Spinal cord (tissue), 10 donors: ENCODE measurements around the gene ILDR1. TPM values are rescaled to one million over a fixed set of nuclear protein-coding genes. Genes with fewer than 3 reads are reported as not detected.
"Not testable (repeated sequence)": the region's sequence is repeated elsewhere in the genome, so short reads cannot be mapped to it uniquely, and the experiment has no call there.

Experiments
- DNase-seq, 6 donors: peaks; one replicate each; pipeline versions ENCODE4 v3.0.0 to v3.0.0-alpha.2; 2013 to 2015; ENCODE audit warnings: low spot score in 6 of 6, low read depth in 4 of 6
- H3K27ac ChIP-seq: one replicate; pipeline ENCODE4 v1.5.1; 2013; ENCODE audit warnings: low read depth, low read length, control low read depth
- H3K27me3 ChIP-seq: one replicate; pipeline ENCODE4 v1.6.1; 2013; ENCODE audit warnings: low read length; ENCODE audit not compliant: control insufficient read depth, insufficient read depth
- H3K36me3 ChIP-seq: one replicate; pipeline ENCODE4 v1.6.1; 2013; ENCODE audit warnings: low read length; ENCODE audit not compliant: control insufficient read depth, insufficient read depth
- H3K4me1 ChIP-seq: one replicate; pipeline ENCODE4 v1.6.1; 2013; ENCODE audit warnings: low read length; ENCODE audit not compliant: control insufficient read depth, insufficient read depth
- H3K4me3 ChIP-seq: one replicate; pipeline ENCODE4 v1.5.1; 2013; ENCODE audit warnings: low read depth, low read length, control low read depth
- H3K9me3 ChIP-seq: one replicate; pipeline ENCODE4 v1.6.1; 2013; ENCODE audit warnings: low read length; ENCODE audit not compliant: control insufficient read depth, insufficient read depth
- WGBS: methylation state at CpG from one replicate; pipeline ENCODE4 v1.1.5; 2013; ENCODE audit warnings: missing lambda C conversion rate; ENCODE audit not compliant: insufficient coverage; 5-methylcytosine and 5-hydroxymethylcytosine counted together
- polyA plus RNA-seq, 2 donors: library from polyadenylated mRNA; unstranded; fragments of 120-200 nt; gene quantifications; one replicate each; pipeline ENCODE4 v1.2.1, GENCODE V29; 2013; ENCODE audit not compliant: insufficient read length in 2 of 2
- small RNA-seq: library from RNA; depleted of rRNA; stranded (forward); fragments of <200 nt; gene quantifications from one replicate; pipeline ENCODE3, GENCODE V24; 2014; ENCODE audit warnings: low replicate concordance
- total RNA-seq, 2 donors: library from RNA; depleted of rRNA in 1 of 2; stranded (reverse); fragments of 120-200 nt in 1 of 2; fragments of >200 nt in 1 of 2; gene quantifications; one replicate each; pipeline versions ENCODE4 v1.2.3 to v1.2.4, GENCODE V29; 2013 to 2014
- donor health status: healthy.

The ILDR1 gene
- total and polyA plus RNA-seq, 4 donors, result 0.11 to 0.15 TPM; not detected in 2

- H3K27me3 ChIP-seq, H3K27ac ChIP-seq, H3K4me3 ChIP-seq, H3K9me3 ChIP-seq, DNase-seq, H3K36me3 ChIP-seq, H3K4me1 ChIP-seq: not testable (repeated sequence)
- WGBS, result 85% methylated on average over 19 of the region's 29 CpGs
Observed at GRCh38 chr3:121938141-121938855, 83.7 kb downstream of the ILDR1 start.

Small RNA genes lying within 50 kb of the gene (small RNA-seq; reads per million reads assigned to genes)
- not detected for gene RF00019

Other genes starting within 250 kb of the ILDR1 start
- gene IQCB1, start 187.2 kb downstream of the ILDR1 start, total RNA-seq, result 10 to 100 TPM; 23.4 to 25.0 TPM
- gene IQCB1, start 187.2 kb downstream of the ILDR1 start, polyA plus RNA-seq, result 10 to 100 TPM; 20.6 to 21.2 TPM
- 10 to 100 TPM in 1 of 2 donors, 1 to 10 TPM in 1; 5.7 to 18.5 TPM for gene EAF2, start 187.0 kb downstream of the ILDR1 start, total RNA-seq
- 1 to 10 TPM; 5.2 to 7.8 TPM for gene EAF2, start 187.0 kb downstream of the ILDR1 start, polyA plus RNA-seq
- gene SLC15A2, start 127.8 kb downstream of the ILDR1 start, total RNA-seq, result 10 to 100 TPM; 24.2 to 42.3 TPM
- gene SLC15A2, start 127.8 kb downstream of the ILDR1 start, polyA plus RNA-seq, result 10 to 100 TPM; 55.9 to 95.5 TPM
- gene CD86, start 33.1 kb upstream of the ILDR1 start, total RNA-seq, result 10 to 100 TPM in 1 of 2 donors, 1 to 10 TPM in 1; 3.6 to 10.9 TPM
- 1 to 10 TPM; 3.2 to 3.8 TPM for gene CD86, start 33.1 kb upstream of the ILDR1 start, polyA plus RNA-seq
- under 1 TPM; 0.11 to 0.89 TPM for gene CASR, start 161.4 kb upstream of the ILDR1 start, total RNA-seq
- gene CASR, start 161.4 kb upstream of the ILDR1 start, polyA plus RNA-seq, result 1 to 10 TPM; 1.3 to 1.4 TPM